ENCODE measurements around the gene NPC1. TPM values are rescaled to one million over a fixed set of nuclear protein-coding genes. Genes with fewer than 3 reads are reported as not detected.

The NPC1 gene
- total RNA-seq = 25.0 and 41.5 TPM in 2 replicates

DNA sequence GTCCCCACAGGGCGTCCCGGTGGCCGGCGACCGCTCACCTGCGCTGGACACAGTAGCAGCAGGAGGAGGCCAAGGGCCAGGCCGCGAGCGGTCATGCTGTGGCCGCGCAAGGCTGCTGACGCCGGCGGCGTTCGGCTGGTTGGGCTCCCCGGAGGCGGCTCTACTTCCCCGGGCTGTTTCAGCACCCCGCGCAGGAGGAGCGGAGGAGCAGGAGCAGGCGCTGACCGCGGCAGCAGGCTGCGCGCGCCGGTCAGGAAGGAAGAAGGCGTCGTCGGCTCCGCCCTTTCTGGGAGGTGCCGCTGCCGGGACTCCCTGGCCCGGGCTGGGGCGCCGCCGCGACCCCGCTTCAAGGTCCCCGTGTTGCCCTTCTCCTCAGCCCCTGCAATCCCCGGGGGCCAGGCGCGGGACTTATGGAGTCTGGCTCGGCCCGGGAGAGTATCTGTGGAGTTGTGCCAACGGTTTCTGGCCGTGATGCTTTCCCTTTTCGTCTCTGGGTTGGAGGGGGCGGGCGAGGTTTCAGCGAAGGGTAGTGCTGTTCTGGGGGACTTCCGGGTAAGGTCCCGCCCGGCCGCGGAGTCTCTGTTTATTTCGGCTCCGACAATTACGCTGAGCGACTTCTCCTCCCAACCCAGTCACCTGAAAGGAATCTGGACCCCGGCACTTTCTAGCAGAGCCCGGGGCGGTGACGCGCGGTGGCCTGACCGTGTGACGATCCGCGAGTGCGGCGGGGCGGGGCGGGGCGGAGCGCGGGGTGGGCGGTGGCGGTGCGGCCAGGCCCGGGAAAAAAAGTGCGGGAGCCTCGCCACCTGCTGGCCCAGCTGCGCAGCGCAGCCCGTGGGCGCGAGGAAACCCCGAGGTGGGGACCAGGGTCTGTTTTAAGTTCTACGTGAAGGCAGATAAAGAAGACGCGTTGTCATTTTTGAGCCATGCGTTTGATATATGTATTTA, at the start of gene NPC1:
NPC1 (minus strand) TSS at position 258 of the 948 bp plus-strand sequence; CDS start at position 95, 163 bp downstream.

DNA sequence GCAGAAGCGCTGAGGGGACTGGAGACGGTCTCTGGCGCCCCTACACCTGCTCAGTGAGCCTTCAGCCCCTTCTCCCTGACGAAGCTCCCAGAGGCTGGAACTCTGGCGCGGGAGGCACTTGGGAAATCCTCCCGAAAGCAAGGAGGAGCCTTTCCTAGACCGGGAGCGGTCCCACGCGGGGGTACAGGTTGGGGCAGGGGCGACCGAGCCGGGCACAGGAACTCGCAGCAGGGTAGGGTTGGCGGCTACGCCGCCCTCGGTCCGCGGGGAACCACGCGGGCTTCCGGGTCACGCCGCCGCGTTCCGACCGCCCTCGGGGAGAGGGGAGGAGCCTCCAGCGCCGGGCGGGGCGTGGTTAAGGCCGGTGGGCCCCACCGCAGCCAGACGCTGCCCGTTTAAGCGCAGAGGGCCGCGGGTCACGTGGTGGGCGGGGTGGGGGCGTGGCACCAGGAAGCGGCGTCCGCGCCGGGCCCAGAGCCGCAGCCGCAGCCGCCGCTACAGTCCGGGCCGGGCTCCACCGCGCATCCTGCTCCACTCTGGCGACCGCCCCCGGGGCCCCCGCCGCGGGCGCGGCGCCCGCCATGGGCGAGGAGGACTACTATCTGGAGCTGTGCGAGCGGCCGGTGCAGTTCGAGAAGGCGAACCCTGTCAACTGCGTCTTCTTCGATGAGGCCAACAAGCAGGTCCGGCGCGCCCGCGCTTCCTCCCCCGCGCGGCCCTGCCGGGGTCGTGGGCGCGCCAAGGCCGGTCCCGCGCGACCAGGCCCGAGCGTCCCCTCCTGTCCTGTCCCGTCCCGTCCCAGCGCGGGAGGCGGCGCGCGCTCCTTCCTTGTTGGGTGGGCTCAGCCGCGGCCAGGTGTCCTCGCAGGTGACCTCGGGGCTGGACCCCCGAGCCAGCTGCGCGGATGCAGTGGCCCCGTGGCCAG, 83.0 kb downstream of the NPC1 start, which contains the start of gene RMC1:
RMC1 (plus strand) TSS at position 474 of the 925 bp plus-strand sequence; CDS start at position 582, 108 bp downstream.

Other genes starting within 250 kb of the NPC1 start
- 54.6 and 59.9 TPM in 2 replicates for gene RIOK3, start 133.2 kb downstream of the NPC1 start, total RNA-seq
- 23.7 and 29.6 TPM in 2 replicates for gene RMC1, start 83.0 kb downstream of the NPC1 start, total RNA-seq
- gene ANKRD29, start 76.4 kb upstream of the NPC1 start, total RNA-seq = 0.65 TPM in 1 of 2 replicates, not detected in the other
- 1.9 and 3.3 TPM in 2 replicates for gene LAMA3, start 102.9 kb upstream of the NPC1 start, total RNA-seq